ENCODE results near the gene RAD51B.

RAD51B gene

GRCh38 chr14:68672609-68673285 is 853.2 kb downstream of the RAD51B start:
- no peak for DNase-seq (ENCODE audit: low read depth)

DNA sequence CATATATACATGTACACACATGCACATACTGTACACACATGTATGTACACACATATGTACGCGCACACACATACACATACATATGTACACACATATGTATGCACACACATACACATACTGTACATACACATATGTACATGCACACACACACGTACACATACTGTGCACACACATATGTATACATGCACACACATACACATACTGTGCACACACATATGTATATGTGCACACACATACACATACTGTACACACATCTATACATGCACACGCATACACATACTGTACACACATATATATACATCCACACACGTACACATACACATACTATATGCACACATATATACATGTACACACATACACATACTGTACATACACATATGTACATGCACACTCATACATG is 853.9 kb downstream of the RAD51B start:
- DNase-seq (ENCODE audit: low read depth): no peak

- DNase-seq (ENCODE audit: low read depth): no peak
Observed at GRCh38 chr14:68674538-68675232, 855.1 kb downstream of the RAD51B start.

DNA sequence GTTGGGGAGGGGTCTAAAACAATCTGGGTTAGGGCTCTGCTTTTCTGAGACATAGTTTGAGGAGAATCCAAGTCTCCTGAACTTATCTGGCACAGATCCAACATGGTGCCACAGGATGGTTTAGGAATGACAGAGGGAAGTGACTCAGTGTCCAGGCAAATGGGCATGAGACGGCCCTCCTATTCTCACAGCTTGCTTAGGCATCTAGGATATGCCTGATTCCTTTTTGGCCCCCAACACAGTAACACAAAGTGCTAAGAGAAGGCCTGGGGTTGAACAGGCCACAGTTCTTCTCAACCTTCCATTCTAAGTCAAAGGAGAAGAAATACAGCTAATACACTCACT is 855.6 kb downstream of the RAD51B start:
- no peak for DNase-seq (ENCODE audit: low read depth)

DNA sequence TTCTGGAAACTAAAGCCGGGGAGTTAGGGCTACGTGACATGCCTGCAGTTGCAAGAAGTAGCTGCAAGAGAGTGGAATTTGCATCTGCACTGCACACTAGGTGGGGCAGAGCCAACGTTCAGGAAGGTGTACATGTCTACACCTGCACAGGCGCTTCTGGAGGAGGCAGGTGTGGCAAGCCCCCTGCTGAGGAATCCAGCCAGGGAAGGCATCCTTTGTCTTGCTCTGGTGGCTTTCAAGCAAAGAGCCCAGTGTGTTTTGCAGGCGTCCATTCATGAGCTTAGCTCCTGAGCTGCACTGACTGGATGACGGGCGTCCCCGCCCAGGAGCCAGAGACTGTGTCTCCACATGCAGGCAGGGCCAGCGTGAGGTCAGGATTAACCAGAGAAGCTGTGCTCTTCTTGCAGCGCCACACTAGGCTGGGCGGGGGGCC is 856.9 kb downstream of the RAD51B start:
- DNase-seq (ENCODE audit: low read depth): no peak

- DNase-seq (ENCODE audit: low read depth): no peak
Observed at GRCh38 chr14:68677476-68677875, 857.9 kb downstream of the RAD51B start.

DNA sequence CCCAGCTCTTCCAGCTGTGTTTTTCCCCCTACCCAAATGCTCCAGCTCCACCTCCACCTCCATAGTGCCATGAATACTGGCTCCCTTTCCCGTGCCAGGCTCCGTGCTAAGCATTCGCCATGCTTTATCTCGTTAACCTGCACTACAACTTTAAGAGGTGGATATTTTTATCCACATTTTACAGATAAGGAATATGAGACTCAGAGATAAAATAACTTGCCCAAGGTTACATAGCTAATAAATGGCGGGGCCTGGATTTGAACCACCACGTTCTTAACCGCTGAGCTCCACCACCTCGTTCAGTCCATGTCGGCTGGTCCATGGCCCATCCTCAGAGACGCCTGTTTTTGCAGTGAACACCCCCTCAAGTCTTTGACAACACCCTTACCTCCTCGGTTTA is 858.3 kb downstream of the RAD51B start:
- DNase-seq (ENCODE audit: low read depth): no peak

DNA sequence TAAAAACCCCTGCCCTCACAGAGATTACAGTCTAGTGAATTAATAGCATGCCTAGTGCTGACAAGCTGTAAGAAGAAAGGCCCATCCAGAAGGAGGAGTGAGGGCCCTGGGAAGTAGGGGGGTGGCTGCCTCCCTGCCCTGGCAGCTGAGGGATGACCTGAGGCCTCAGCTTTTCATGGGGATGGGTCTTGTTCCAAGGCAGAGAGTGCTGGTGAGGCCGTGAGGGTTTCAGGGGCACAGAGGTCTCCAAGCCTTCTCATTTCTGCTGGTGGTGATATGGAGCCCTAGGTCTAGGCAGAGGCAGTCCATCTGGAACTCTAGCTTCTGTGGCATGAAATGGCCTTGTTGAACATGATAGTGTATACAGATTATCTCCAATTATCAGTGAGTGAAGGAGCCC is 858.9 kb downstream of the RAD51B start:
- DNase-seq (ENCODE audit: low read depth): no peak

DNA sequence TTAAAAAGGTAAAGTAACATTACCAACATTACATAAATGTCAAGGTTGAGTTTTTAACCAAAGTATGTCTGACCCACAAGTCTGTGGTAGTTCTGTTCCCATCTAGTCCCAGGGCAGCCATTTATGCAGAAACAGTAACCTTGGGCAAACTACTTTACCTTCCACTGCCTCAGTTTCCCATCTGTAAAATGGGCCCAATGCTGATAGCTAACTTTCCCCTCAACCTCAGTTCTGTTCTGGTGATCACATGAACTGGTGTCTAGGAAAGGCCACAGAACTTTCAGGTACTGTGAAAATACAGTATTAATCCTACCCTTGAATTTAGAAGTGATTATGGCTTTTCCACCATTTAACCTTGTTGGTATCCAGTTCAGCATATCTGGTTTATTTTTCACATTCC is 859.7 kb downstream of the RAD51B start:
- no peak for DNase-seq (ENCODE audit: low read depth)

- no peak for DNase-seq (ENCODE audit: low read depth)
Observed at GRCh38 chr14:68679746-68680467, 860.3 kb downstream of the RAD51B start.

DNA sequence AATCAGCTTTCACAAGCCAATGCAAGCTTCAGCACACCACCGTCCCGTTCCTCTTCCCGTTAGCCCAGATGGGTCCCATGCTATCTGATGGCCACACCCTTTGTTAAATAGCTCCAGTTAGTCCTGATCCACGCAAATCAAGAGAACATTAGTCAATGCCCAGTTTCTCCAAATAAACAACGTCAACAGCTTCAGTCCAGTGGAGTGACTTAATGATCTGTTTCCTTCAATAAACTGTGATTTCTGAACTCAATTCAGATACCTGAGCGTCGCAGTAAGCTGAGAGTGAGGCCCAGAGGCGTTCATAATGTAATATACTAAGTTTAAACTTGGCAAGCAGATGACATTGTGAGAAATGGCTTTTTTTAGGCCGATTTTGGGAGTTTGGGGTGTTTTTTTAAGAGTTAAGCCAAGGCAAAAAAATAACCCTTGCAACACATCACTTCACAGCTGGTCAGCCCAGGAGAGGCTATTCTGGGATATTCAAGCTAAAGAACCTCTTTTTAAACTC is 861.0 kb downstream of the RAD51B start:
- no peak for DNase-seq (ENCODE audit: low read depth)

GRCh38 chr14:68681256-68682011 is 861.9 kb downstream of the RAD51B start:
- no peak for DNase-seq (ENCODE audit: low read depth)

GRCh38 chr14:68682166-68683103 is 862.9 kb downstream of the RAD51B start:
- DNase-seq (ENCODE audit: low read depth): no peak

DNA sequence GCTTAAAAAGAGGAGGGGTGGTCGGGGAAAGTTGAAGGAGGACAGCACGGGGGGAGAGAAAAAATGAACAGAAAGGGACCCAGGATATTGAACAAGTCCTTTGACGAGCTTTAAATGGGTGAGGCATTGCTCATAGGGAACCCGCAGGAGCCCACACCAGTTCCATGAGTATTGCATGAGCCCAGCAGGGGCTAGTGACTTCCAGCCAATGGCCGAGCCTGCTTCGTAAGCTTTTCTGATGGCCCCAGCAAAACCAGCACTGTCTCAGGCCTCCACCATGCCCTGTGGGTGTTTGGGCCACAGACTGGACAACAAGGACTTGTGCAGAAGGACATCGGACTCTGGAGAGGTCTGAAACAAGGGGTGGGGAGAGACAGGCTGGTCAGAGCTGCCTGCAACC is 863.7 kb downstream of the RAD51B start:
- no peak for DNase-seq (ENCODE audit: low read depth)

GRCh38 chr14:68684466-68685418 is 865.2 kb downstream of the RAD51B start:
- no peak for DNase-seq (ENCODE audit: low read depth)

DNA sequence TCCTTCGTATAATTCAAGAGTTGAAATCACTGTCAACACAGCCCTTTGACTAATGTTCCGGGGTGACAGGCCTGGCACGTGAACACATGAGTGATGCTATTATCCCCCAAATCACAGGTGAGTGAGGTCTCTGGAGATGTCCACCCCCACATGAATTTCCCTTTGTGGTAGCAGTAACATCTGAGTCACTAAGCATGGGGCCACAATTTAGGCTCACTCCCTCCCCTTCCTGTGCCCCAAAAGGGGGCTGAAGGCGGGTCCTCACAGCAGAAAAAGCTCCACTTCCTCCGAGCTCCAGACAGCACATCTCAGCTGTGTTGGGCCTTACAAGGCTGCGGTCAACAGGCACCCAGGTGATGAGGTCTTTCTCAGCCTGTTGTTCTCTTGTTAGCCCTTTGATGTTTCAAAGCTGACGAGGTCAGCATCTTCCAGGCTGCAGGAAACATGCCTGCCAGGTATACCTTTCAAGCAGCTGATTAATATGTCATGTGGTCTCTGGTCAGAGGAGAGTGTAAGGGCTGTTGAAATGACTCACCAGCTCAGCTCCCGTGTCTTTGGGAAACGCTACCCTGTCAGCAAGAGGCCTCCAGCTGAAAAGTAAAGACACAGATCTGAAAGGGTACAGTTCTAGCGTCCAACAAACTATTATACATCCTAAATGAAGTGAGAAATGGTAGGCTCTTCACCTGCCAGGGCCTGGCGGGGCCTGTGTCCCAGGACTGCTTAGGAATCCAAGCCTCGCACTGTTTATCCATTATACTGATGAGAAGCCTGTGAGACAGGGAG is 866.0 kb downstream of the RAD51B start:
- peak; percentile 47 for DNase-seq (ENCODE audit: low read depth)

DNA sequence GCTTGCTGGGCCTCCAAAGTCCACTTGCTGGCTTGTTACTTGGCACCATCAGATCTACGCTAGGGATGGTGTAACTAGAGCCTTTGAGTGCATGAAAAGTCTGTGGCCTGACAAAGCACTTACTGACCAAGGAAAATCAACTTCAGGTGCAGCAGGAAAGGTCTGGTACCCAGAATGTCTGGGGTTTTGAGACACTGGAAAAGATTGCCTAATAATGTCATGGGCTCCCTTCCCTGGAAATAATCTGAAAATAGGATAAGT is 866.6 kb downstream of the RAD51B start:
- DNase-seq (ENCODE audit: low read depth): no peak

DNA sequence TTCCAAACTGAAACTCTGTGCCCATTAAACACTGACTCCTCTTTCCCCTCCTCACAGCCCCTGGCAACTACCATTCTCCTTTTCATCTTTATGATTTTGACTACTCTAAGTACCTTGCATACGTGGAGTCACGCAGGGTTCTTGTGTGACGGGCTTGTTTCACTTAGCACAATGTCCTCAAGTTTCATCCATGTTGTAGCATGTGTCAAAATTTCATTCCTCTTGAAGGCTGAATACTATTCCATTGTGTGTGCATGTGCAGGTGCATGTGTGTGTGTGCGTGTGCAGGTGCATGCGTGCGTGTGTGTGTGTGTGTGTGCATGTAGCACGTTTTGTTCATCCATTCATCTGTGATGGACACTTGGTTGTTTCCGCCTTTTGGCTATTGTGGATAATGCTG is 867.1 kb downstream of the RAD51B start:
- DNase-seq (ENCODE audit: low read depth): no peak

DNA sequence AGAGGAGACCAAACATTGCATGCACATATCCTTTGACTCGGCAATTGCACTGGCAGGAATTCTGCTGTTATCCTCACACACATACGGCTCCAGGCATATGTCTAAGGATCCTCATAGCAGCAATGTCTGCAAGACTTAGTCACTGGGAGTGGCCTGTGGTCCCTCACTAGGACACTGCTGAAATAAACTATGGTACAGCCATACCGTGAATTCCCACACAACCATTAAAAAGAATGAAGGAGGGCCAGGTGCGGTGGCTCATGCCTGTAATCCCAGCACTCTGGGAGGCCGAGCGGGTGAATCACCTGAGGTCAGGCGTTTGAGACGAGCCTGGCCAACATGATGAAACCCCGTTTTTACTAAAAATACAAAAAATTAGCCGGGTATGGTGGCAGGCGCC is 868.2 kb downstream of the RAD51B start:
- no peak for DNase-seq (ENCODE audit: low read depth)
